Mesothelial cell of epicardium (in vitro differentiated cells): ENCODE data around the gene LAMB1. TPM values are rescaled to one million over a fixed set of nuclear protein-coding genes. Genes with fewer than 3 reads are reported as not detected.
A peak's percentile ranks its signal among the peaks of the same experiment; 100 is the strongest.

Experiments used
- DNase-seq, 2 experiments: peaks; one replicate each; pipeline ENCODE4 v3.0.0; 2021; ENCODE audit warnings: low spot score in 2 of 2; ENCODE audit not compliant: unreplicated experiment in 2 of 2
- H3K27ac Mint-ChIP-seq: 2 replicates; pipeline ENCODE4 v1.8.0; 2021; ENCODE audit warnings: mixed read lengths
- H3K27me3 Mint-ChIP-seq: 2 replicates; pipeline ENCODE4 v1.8.0; 2021; ENCODE audit warnings: low read depth, mixed read lengths
- H3K36me3 Mint-ChIP-seq: 2 replicates; pipeline ENCODE4 v1.8.0; 2021; ENCODE audit warnings: mixed read lengths
- H3K4me1 Mint-ChIP-seq: 2 replicates; pipeline ENCODE4 v1.8.0; 2021; ENCODE audit warnings: mixed read lengths
- H3K4me3 Mint-ChIP-seq: 2 replicates; pipeline ENCODE4 v1.8.0; 2021; ENCODE audit warnings: mild to moderate bottlenecking, moderate library complexity, mixed read lengths
- H3K9me3 Mint-ChIP-seq: 2 replicates; pipeline ENCODE4 v1.8.0; 2021; ENCODE audit warnings: mixed read lengths
- total RNA-seq: library from RNA; stranded (reverse); gene quantifications from 3 replicates; pipeline ENCODE4 v1.2.1, GENCODE V29; 2021
- TF ChIP-seq, protein P1 (sequence below): fragments of 200-600 bp; sonication (generic); IDR thresholded peaks from one replicate; pipeline ENCODE4 v1.5.0; 2021; ENCODE audit warnings: antibody characterized with exemption; ENCODE audit not compliant: unreplicated experiment

Gene LAMB1
- total RNA-seq, 1 donor from 2014 or later, result 593 TPM

DNA sequence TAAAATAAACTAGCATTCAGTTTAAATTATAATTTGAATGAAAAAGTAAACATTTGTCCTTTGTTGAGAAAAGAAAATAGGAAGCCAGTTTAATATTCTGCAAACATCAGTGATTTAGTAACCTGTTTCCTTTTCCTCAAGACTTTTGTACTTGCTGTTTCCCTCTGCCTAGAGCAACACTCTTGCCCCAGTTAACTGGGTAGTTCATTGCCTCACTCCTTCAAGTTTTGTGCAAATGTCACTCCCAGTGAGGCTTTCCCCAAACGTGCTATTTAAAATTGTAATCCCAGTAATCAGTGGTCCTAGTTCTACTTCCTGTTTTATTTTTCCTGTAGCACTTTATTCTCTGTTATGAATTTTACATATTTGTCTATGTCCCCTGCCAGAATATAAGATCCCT lies 88.1 kb downstream of the LAMB1 start:
- no peak for DNase-seq
- no peaks in the 10 kb centered on the region for H3K27me3 Mint-ChIP-seq
- peaks cover 58% of the 10 kb centered on the region for H3K36me3 Mint-ChIP-seq
- TF ChIP-seq, protein P1, sequence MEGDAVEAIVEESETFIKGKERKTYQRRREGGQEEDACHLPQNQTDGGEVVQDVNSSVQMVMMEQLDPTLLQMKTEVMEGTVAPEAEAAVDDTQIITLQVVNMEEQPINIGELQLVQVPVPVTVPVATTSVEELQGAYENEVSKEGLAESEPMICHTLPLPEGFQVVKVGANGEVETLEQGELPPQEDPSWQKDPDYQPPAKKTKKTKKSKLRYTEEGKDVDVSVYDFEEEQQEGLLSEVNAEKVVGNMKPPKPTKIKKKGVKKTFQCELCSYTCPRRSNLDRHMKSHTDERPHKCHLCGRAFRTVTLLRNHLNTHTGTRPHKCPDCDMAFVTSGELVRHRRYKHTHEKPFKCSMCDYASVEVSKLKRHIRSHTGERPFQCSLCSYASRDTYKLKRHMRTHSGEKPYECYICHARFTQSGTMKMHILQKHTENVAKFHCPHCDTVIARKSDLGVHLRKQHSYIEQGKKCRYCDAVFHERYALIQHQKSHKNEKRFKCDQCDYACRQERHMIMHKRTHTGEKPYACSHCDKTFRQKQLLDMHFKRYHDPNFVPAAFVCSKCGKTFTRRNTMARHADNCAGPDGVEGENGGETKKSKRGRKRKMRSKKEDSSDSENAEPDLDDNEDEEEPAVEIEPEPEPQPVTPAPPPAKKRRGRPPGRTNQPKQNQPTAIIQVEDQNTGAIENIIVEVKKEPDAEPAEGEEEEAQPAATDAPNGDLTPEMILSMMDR, result no peak
- no peaks in the 10 kb centered on the region for H3K4me1 Mint-ChIP-seq
- H3K9me3 Mint-ChIP-seq, result peaks cover 6% of the 10 kb centered on the region
- no peak overlapping the region for H3K4me3 Mint-ChIP-seq
- no peak overlapping the region for H3K27ac Mint-ChIP-seq

- Mint-ChIP-seq H3K27ac (no peak overlapping the region), H3K36me3 (peaks cover 60% of the 10 kb centered on the region), H3K27me3 (no peaks in the 10 kb centered on the region), H3K4me1 (no peaks in the 10 kb centered on the region), H3K4me3 (no peak overlapping the region), H3K9me3 (peaks cover 6% of the 10 kb centered on the region)
- no peak for DNase-seq
- TF ChIP-seq, protein P1, result no peak
These were observed 89.1 kb downstream of the LAMB1 start for GRCh38 chr7:107913851-107914250.

DNA sequence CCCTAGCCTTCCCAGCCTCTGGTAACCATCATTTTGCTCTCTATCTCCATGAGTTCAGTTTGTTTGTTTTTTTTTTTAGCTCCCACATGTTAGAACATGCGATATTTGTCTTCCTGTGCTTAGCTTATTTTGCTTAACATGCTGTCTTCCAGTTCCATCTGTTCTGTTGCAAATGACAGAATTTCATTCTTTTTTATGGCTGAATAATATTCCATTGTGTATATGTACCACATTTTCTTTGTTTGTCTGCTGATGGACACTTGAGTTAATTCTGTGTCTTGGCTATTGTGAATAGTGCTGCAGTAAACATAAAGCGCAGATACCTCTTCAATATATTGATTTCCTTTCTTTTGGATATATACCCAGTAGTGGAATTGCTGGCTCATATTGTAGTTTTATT lies 91.0 kb downstream of the LAMB1 start:
- Mint-ChIP-seq H3K4me1 (no peaks in the 10 kb centered on the region), H3K27ac (no peak overlapping the region), H3K9me3 (peaks cover 6% of the 10 kb centered on the region), H3K36me3 (peaks cover 59% of the 10 kb centered on the region), H3K4me3 (no peak overlapping the region), H3K27me3 (no peaks in the 10 kb centered on the region)
- TF ChIP-seq, protein P1, result no peak
- no peak for DNase-seq

GRCh38 chr7:107909445-107909844 lies 93.5 kb downstream of the LAMB1 start:
- Mint-ChIP-seq H3K4me3 (no peak overlapping the region), H3K27ac (no peak overlapping the region), H3K36me3 (peaks cover 61% of the 10 kb centered on the region), H3K4me1 (no peaks in the 10 kb centered on the region), H3K9me3 (peaks cover 6% of the 10 kb centered on the region), H3K27me3 (no peaks in the 10 kb centered on the region)
- DNase-seq, result no peak
- TF ChIP-seq, protein P1, result no peak

GRCh38 chr7:107907790-107908189 lies 95.2 kb downstream of the LAMB1 start:
- Mint-ChIP-seq H3K4me3 (no peak overlapping the region), H3K4me1 (no peaks in the 10 kb centered on the region), H3K9me3 (peaks cover 6% of the 10 kb centered on the region), H3K27ac (no peak overlapping the region), H3K36me3 (peaks cover 60% of the 10 kb centered on the region), H3K27me3 (no peaks in the 10 kb centered on the region)
- TF ChIP-seq, protein P1, result no peak
- DNase-seq, result no peak

GRCh38 chr7:107902381-107902780 lies 100.6 kb downstream of the LAMB1 start:
- DNase-seq, result no peak
- Mint-ChIP-seq H3K36me3 (peaks cover 30% of the 10 kb centered on the region), H3K27me3 (no peaks in the 10 kb centered on the region), H3K4me3 (no peak overlapping the region), H3K4me1 (peaks cover 15% of the 10 kb centered on the region), H3K9me3 (no peaks in the 10 kb centered on the region), H3K27ac (peak overlapping the region; percentile 89)
- TF ChIP-seq, protein P1, result no peak
